ENCODE measurements around the gene DDB1. TPM values are rescaled to one million over a fixed set of nuclear protein-coding genes. Genes with fewer than 3 reads are reported as not detected.

The DDB1 gene
- total RNA-seq, 5 donors from 2014 or later (not counting 1 experiment from before 2014, with no cell fraction given) = 165 to 186 (median 176) TPM

DNA sequence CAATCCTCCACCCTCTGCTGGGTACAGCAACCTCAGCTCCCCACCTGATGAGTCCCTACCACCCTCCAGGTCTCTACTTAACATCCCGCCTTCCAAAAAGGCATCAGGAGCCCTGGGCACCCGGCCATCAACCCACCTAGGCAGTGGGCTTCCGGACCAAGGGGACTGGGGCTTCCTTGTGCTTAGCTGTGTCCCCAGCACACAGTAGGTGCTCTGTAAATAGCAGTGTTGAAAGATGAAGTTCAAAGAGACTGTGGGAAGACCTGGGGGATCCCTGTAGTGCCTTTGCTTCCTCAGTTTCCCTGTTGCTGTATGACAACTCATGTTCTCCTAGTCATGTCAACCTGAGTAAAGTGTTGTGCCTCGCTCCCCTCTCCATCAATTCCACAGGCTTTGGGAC, 58.8 kb downstream of the DDB1 start:
- Histone ChIP-seq H3K36me3 (ENCODE audit: control insufficient read depth in 2 of 2, extremely low read depth in 1 of 2, insufficient read depth in 1 of 2, low read length in 1 of 2) (no peaks in the 10 kb centered on the region), H3K4me3 (ENCODE audit: control insufficient read depth in 1 of 2, extremely low read depth in 1 of 2, low read length in 1 of 2) (no peak overlapping the region), H3K4me1 (ENCODE audit: control insufficient read depth in 1 of 2, extremely low read depth in 1 of 2, insufficient read depth in 2 of 2, low read length in 2 of 2) (no peaks in the 10 kb centered on the region), H3K27me3 (replicated peaks in 1 of 2; ENCODE audit: control insufficient read depth in 2 of 2, extremely low read depth in 1 of 2, insufficient read depth in 2 of 2, low read length in 1 of 2) (peaks cover 0 to 13% of the 10 kb centered on the region in 2 experiments), H3K27ac (ENCODE audit: low read length) (no peak overlapping the region), H3K9me3 (no peaks in the 10 kb centered on the region)
- POLR2A ChIA-PET = no interaction called here
- H3K4me1 Mint-ChIP-seq = no peaks in the 10 kb centered on the region
- no peaks in the 10 kb centered on the region for H3K36me3 Mint-ChIP-seq
- no peak overlapping the region for H3K4me3 Mint-ChIP-seq
- no peak overlapping the region for H3K27ac Mint-ChIP-seq
- H3K27me3 Mint-ChIP-seq = peaks cover 0 to 4% of the 10 kb centered on the region in 2 donors
- no peak for ATAC-seq (replicated peaks in 1 of 4)
- DNase-seq = no peak
- CTCF ChIA-PET = no interaction called here
- WGBS (ENCODE audit: insufficient coverage) = 100% methylated on average over 1 of the region's 4 CpGs
- H3K9me3 Mint-ChIP-seq = no peaks in the 10 kb centered on the region

DNA sequence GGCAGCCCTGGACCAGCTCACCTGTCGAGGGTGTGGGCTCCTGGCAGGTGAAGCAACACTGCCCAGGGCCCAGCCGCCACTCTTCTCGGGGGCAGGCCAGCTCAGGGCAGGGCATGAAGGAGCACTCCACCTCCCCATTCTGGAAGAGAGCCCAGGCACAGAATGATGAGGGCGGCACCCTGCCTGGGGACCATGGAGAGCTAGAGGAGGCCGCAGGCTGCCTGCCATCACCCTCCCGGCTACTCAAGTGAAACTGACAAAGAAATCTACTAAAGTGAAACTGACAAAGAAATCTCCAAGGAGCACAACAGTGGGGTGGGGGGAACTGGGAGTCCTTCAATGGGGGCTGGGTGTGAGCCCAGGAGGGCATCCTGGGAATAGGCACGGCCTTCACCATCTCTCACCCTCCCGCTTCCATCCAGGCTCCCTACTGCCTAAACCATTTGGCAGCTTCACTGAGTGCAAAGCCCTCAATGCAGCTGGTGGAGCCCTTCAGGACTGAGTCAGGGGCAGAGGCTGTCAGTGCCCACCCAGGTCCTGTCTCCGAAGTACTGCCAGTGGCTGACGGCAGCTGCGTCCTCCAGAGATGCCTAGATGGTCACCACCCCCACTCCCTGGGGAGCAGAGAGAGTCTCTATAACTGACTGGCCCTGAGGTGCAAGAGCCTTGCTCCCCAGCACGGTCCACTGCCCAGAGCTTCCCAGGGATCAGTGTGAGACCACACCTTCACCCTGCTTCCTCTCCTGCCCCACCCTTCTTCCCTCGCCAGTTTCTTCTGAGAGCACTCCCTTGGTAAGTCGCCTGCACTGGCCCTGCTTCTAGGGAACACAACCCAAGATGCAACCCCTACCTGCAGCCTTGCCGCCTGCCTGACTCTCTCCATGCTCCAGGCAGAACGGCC, 59.5 kb downstream of the DDB1 start:
- Histone ChIP-seq H3K27ac (ENCODE audit: low read length) (no peak overlapping the region), H3K4me3 (ENCODE audit: control insufficient read depth in 1 of 2, extremely low read depth in 1 of 2, low read length in 1 of 2) (no peak overlapping the region), H3K4me1 (ENCODE audit: control insufficient read depth in 1 of 2, extremely low read depth in 1 of 2, insufficient read depth in 2 of 2, low read length in 2 of 2) (no peaks in the 10 kb centered on the region), H3K27me3 (replicated peaks in 1 of 2; ENCODE audit: control insufficient read depth in 2 of 2, extremely low read depth in 1 of 2, insufficient read depth in 2 of 2, low read length in 1 of 2) (peaks cover 0 to 15% of the 10 kb centered on the region in 2 experiments), H3K9me3 (no peaks in the 10 kb centered on the region), H3K36me3 (ENCODE audit: control insufficient read depth in 2 of 2, extremely low read depth in 1 of 2, insufficient read depth in 1 of 2, low read length in 1 of 2) (no peaks in the 10 kb centered on the region)
- Mint-ChIP-seq H3K36me3 (no peaks in the 10 kb centered on the region), H3K4me1 (no peaks in the 10 kb centered on the region), H3K9me3 (no peaks in the 10 kb centered on the region), H3K27ac (no peak overlapping the region), H3K27me3 (peaks cover 0 to 4% of the 10 kb centered on the region in 2 donors), H3K4me3 (no peak overlapping the region)
- ATAC-seq (replicated peaks in 1 of 4) (no peak), DNase-seq (no peak)
- ChIA-PET CTCF (no interaction called here), POLR2A (no interaction called here)
- WGBS (ENCODE audit: insufficient coverage) = 90% methylated on average over 12 of the region's 16 CpGs

DNA sequence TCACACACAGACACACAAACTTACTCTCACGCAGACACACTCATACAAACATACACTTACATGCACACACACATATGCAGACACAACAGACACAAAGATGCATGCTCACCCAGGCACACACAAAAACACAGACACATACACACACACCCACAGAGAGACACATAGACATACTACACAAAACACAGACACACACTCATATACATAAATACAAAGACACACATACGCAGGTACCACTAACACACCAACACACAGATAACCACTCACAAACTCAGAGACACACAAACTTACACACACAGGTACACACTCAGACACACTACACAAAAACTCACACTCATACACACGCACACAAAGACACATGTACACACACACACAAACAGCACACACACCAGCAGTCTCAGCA, 60.2 kb downstream of the DDB1 start:
- ATAC-seq (replicated peaks in 1 of 4) (no peak), DNase-seq (no peak)
- POLR2A ChIA-PET = no interaction called here
- Mint-ChIP-seq H3K27me3 (peaks cover 0 to 2% of the 10 kb centered on the region in 2 donors), H3K4me1 (no peaks in the 10 kb centered on the region), H3K4me3 (no peak overlapping the region), H3K9me3 (no peaks in the 10 kb centered on the region), H3K36me3 (no peaks in the 10 kb centered on the region), H3K27ac (no peak overlapping the region)
- Histone ChIP-seq H3K4me3 (ENCODE audit: control insufficient read depth in 1 of 2, extremely low read depth in 1 of 2, low read length in 1 of 2) (no peak overlapping the region), H3K4me1 (ENCODE audit: control insufficient read depth in 1 of 2, extremely low read depth in 1 of 2, insufficient read depth in 2 of 2, low read length in 2 of 2) (no peaks in the 10 kb centered on the region), H3K27me3 (replicated peaks in 1 of 2; ENCODE audit: control insufficient read depth in 2 of 2, extremely low read depth in 1 of 2, insufficient read depth in 2 of 2, low read length in 1 of 2) (peaks cover 0 to 15% of the 10 kb centered on the region in 2 experiments), H3K27ac (ENCODE audit: low read length) (no peak overlapping the region), H3K9me3 (no peaks in the 10 kb centered on the region), H3K36me3 (ENCODE audit: control insufficient read depth in 2 of 2, extremely low read depth in 1 of 2, insufficient read depth in 1 of 2, low read length in 1 of 2) (no peaks in the 10 kb centered on the region)
- CTCF ChIA-PET = no interaction called here
- 80% methylated on average over 3 of the region's 3 CpGs for WGBS (ENCODE audit: insufficient coverage)

DNA sequence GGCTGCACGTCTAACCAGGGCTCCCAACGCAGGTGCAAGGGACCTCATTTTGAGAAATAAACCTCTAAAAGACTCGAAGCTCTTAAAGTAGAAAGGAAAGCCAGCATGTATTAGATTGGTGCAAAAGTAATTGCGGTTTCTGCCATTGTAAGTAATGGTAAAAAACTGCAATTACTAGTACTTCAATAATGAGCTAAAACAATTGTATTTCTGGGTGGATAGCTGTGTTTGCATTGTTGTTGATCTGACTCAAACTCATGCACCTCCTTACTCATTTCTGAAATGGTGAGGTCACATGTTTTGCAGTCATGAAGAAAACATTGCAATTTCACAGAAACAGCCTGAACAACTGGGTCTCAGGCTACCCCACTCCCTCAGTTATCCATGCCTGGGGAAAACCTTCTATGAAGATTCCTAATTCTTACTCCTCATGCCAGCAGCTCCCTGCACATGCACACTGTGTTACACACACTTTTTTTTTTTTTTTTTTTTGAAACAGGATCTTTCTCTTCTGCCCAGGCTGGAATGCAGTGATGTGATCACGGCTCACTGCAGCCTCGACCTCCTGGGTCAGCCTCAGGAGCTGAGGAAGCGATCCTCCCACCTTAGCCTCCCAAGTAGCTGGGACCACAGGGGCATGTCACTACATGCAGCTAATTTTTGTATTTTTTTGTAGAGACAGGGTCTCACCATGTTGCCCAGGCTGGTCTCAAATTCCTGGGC, 62.4 kb downstream of the DDB1 start:
- H3K36me3 ChIP-seq (ENCODE audit: control insufficient read depth in 2 of 2, extremely low read depth in 1 of 2, insufficient read depth in 1 of 2, low read length in 1 of 2) = no peaks in the 10 kb centered on the region
- H3K27ac ChIP-seq (ENCODE audit: low read length) = no peak overlapping the region
- Mint-ChIP-seq H3K4me1 (no peaks in the 10 kb centered on the region), H3K27ac (no peak overlapping the region), H3K9me3 (no peaks in the 10 kb centered on the region), H3K4me3 (no peak overlapping the region), H3K27me3 (peaks cover 0 to 2% of the 10 kb centered on the region in 2 donors), H3K36me3 (no peaks in the 10 kb centered on the region)
- 55% methylated on average over 3 of the region's 7 CpGs for WGBS (ENCODE audit: insufficient coverage)
- ATAC-seq (replicated peaks in 1 of 4) = no peak
- no peak overlapping the region for H3K4me3 ChIP-seq (ENCODE audit: control insufficient read depth in 1 of 2, extremely low read depth in 1 of 2, low read length in 1 of 2)
- H3K27me3 ChIP-seq (replicated peaks in 1 of 2; ENCODE audit: control insufficient read depth in 2 of 2, extremely low read depth in 1 of 2, insufficient read depth in 2 of 2, low read length in 1 of 2) = peaks cover 0 to 18% of the 10 kb centered on the region in 2 experiments
- no peaks in the 10 kb centered on the region for H3K4me1 ChIP-seq (ENCODE audit: control insufficient read depth in 1 of 2, extremely low read depth in 1 of 2, insufficient read depth in 2 of 2, low read length in 2 of 2)
- POLR2A ChIA-PET = no interaction called here
- no peak for DNase-seq
- CTCF ChIA-PET = interaction anchor here in 1 of 2 donors (0.5 kb wide), 1 partner anchor 15 kb away, joined by 4 read pairs; no protein-coding TSS in a partner anchor
- no peaks in the 10 kb centered on the region for H3K9me3 ChIP-seq

DNA sequence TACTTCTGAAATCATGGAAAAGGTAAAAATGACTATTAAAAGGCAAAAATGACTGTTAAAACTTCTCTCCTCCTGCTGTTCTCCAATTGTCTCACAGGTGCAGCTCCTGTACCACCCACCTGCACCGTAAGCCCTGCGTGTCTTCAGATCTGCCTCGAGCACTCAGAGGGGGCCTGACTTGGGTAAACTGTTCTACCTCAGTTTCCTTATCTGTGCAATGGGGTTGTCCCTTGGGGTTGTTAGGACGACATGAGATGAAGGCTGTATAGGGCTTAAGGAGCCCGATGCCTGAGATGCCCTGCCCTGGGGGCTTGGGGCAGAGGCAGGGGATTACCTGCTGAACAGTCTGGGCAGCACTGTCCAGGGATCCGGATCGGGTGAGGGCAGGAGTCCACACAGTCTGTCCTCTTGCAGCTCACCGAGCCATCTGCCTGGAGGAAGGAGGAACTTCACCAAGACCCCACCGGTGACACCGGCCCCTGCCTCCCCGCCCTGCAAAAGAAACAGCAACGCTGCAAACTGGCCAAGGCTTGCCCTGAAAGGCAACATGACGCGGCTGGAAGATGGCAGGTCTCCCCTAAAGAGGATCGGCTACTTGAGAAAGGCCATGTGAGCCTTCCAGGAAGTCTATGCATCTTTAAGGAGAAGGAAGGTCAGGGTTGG, 64.2 kb downstream of the DDB1 start:
- no peaks in the 10 kb centered on the region for H3K9me3 ChIP-seq
- no peaks in the 10 kb centered on the region for H3K9me3 Mint-ChIP-seq
- H3K36me3 Mint-ChIP-seq = no peaks in the 10 kb centered on the region
- no peak overlapping the region for H3K27ac Mint-ChIP-seq
- ATAC-seq (replicated peaks in 1 of 4) (no peak), DNase-seq (no peak)
- H3K27ac ChIP-seq (ENCODE audit: low read length) = no peak overlapping the region
- H3K4me1 ChIP-seq (ENCODE audit: control insufficient read depth in 1 of 2, extremely low read depth in 1 of 2, insufficient read depth in 2 of 2, low read length in 2 of 2) = no peaks in the 10 kb centered on the region
- WGBS (ENCODE audit: insufficient coverage) = 93% methylated on average over 10 of the region's 15 CpGs
- ChIA-PET POLR2A (no interaction called here), CTCF (no interaction called here)
- no peaks in the 10 kb centered on the region for H3K36me3 ChIP-seq (ENCODE audit: control insufficient read depth in 2 of 2, extremely low read depth in 1 of 2, insufficient read depth in 1 of 2, low read length in 1 of 2)
- no peaks in the 10 kb centered on the region for H3K27me3 Mint-ChIP-seq
- no peaks in the 10 kb centered on the region for H3K4me1 Mint-ChIP-seq
- no peak overlapping the region for H3K4me3 Mint-ChIP-seq
- no peak overlapping the region for H3K4me3 ChIP-seq (ENCODE audit: control insufficient read depth in 1 of 2, extremely low read depth in 1 of 2, low read length in 1 of 2)
- H3K27me3 ChIP-seq (replicated peaks in 1 of 2; ENCODE audit: control insufficient read depth in 2 of 2, extremely low read depth in 1 of 2, insufficient read depth in 2 of 2, low read length in 1 of 2) = peaks cover 0 to 14% of the 10 kb centered on the region in 2 experiments

DNA sequence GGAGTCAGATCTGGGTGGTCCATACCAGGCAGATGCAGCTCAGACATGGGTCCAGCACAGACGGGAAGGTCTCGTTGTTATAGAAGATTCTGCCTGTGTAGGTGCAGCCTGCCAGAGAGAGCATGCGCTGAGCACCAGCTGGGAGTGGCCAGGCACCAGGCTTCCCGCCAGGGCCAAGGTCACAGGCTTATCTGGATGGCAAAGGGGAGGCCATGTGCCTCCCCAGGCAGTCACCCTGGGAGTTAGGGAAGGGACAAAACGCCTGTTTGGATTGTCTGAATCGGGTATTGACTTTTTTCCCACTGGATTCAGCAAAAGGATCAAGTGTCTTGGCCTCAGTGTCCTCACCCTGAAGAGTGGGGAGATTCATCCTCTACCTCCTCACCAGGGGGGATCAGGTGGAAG, 65.5 kb downstream of the DDB1 start:
- CTCF ChIA-PET = no interaction called here
- H3K9me3 ChIP-seq = no peaks in the 10 kb centered on the region

More for the DNA sequence above, 65.5 kb downstream of the DDB1 start:
- Mint-ChIP-seq H3K27ac (no peak overlapping the region), H3K4me3 (no peak overlapping the region), H3K27me3 (no peaks in the 10 kb centered on the region), H3K36me3 (no peaks in the 10 kb centered on the region), H3K9me3 (no peaks in the 10 kb centered on the region), H3K4me1 (no peaks in the 10 kb centered on the region)
- Histone ChIP-seq H3K27ac (ENCODE audit: low read length) (no peak overlapping the region), H3K4me1 (ENCODE audit: control insufficient read depth in 1 of 2, extremely low read depth in 1 of 2, insufficient read depth in 2 of 2, low read length in 2 of 2) (no peaks in the 10 kb centered on the region), H3K27me3 (replicated peaks in 1 of 2; ENCODE audit: control insufficient read depth in 2 of 2, extremely low read depth in 1 of 2, insufficient read depth in 2 of 2, low read length in 1 of 2) (peaks cover 0 to 5% of the 10 kb centered on the region in 2 experiments), H3K4me3 (ENCODE audit: control insufficient read depth in 1 of 2, extremely low read depth in 1 of 2, low read length in 1 of 2) (no peak overlapping the region), H3K36me3 (ENCODE audit: control insufficient read depth in 2 of 2, extremely low read depth in 1 of 2, insufficient read depth in 1 of 2, low read length in 1 of 2) (no peaks in the 10 kb centered on the region)
- no peak for DNase-seq
- WGBS (ENCODE audit: insufficient coverage) = 82% methylated on average over 6 of the region's 6 CpGs
- POLR2A ChIA-PET = no interaction called here
- no peak for ATAC-seq (replicated peaks in 1 of 4)
